Measurements from ENCODE around the gene HEMGN.
A peak's percentile ranks its signal among the peaks of the same experiment; 100 is the strongest.
"Not testable (repeated sequence)": the region's sequence is repeated elsewhere in the genome, so short reads cannot be mapped to it uniquely, and the experiment has no call there.

Gene HEMGN, protein sequence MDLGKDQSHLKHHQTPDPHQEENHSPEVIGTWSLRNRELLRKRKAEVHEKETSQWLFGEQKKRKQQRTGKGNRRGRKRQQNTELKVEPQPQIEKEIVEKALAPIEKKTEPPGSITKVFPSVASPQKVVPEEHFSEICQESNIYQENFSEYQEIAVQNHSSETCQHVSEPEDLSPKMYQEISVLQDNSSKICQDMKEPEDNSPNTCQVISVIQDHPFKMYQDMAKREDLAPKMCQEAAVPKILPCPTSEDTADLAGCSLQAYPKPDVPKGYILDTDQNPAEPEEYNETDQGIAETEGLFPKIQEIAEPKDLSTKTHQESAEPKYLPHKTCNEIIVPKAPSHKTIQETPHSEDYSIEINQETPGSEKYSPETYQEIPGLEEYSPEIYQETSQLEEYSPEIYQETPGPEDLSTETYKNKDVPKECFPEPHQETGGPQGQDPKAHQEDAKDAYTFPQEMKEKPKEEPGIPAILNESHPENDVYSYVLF

DNA sequence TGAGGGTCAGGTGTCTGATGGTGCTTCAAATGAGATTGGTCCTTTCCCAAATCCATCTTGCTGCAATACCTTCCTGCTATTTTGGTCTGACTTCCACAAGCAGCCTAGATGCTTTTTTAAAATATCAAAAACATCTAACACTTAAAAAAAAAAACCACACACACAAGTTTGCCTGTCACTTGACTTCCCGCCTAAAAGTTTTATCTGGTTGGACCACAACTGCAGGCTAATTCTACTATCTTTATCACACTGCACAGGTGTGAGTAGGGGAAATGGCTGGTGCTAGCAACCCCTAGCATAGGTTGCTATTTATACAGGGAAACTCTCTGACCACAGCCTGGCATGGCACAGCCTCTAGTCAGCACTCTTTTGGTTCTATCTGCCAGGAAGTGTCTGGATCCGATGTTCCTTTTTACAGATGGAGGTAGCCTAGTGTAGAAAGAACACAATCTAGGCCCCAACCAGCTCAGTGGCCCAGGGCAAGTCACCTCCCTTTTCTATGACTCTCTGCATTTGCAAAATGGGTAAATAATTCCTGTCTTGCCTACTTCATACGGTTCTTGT, at the start of gene HEMGN:
Gene HEMGN (minus strand): TSS at position 92 of the 564 bp plus-strand sequence. CDS start 36 bp downstream, at position 56.
- no peak for DNase-seq

DNA sequence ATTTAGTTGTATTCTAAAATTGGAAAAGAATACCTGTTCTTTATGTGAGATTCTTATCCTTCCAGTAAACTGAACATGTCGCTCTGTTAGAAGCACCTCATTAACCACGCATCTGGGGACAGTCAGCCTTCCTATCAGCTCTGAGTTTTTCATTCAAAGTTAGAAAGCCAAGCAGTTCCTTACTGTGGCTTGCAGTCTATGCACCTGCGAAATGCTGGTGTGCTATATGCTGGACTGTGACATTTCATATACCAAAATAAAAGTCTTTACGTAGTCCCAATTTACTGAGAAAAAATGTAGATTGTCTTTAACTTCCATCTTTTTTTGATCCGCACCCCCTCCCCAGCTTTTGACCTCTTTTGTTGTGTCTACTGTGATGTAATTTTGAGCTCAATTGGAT, 49.5 kb upstream of the HEMGN start:
- no peak for DNase-seq

DNA sequence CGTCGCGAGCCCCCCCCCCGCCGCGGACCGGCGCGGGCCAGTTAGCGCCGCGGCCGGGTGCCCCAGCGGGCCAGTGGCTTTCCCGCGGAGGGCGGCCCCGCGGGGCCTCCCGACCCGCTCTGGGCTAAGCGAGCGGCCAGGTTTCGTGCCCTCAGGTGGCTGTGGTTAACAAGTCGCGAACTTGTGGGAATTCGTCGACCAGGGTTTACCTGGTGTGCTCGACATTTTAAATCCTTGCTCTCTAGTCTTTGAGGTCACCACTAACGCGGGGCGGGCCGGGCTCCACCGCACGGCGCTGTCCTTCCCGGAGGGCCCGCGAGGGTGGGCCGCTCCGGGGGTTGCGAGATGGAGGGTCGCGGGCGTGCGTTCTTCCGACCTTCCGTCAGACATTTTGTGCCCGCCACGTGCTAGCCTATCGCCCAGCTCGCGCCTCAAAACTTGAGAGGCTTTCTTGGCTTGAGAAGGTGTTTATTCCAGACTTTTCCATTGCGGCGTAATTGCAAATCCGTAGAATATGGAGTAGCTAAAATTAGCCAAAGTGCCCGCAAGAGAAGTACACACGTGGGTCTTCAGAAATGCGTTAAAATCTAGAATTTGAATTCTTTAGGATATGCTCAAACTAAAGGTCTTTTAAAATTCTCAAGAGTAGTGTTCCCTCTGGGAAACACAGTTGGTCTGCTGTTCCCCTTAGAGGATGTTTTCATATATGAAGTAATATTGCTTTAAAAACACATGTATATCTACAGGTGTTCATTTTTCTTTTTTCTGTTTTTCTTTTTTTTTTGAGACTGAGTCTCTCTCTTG, 47.3 kb upstream of the HEMGN start:
- peak; percentile 63 for DNase-seq

DNA sequence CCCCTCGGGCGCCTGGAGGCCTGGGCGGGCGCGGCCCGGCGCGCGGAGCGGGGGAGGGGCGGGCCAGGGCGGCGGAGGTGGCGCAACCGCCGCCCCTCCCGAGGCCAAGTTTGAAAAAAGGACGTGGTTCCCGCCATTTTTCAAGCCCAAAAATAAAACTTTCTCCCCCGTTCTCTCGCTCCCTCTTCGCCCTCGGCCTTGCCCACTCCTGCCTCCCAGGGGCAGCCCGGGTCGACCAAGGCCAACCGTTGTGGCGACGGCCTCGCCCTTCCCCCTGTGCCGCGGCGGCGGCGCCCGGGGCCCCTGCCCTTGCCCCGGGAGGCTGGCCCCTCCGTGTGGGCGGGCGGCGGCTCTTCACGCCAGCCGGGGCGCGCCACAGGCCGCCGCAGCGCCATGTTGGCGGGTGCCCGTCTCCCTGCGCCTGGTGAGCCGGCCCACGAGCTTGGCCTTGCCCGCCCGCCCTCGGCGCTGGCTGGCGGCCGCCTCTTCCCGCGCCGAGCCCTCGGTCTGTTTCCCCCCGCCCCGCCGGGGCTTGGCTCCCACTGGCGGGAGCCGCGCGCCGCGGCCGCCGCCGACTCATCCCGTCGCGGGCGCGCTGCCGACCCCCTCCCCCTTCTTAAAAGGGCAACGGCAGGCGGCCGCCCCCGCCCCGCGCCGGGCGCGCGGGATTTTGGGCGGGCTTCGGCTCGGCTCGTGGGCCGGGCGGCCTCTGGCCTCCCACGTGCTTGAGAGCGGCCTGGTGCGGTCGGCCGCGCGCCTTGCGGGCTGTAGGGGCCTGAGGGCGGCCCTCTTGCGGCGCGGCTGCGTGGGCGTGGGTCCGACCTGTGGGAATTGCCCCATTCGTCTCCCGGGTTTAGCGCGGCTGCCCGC, 46.5 kb upstream of the HEMGN start:
- DNase-seq = peak; percentile 77

DNA sequence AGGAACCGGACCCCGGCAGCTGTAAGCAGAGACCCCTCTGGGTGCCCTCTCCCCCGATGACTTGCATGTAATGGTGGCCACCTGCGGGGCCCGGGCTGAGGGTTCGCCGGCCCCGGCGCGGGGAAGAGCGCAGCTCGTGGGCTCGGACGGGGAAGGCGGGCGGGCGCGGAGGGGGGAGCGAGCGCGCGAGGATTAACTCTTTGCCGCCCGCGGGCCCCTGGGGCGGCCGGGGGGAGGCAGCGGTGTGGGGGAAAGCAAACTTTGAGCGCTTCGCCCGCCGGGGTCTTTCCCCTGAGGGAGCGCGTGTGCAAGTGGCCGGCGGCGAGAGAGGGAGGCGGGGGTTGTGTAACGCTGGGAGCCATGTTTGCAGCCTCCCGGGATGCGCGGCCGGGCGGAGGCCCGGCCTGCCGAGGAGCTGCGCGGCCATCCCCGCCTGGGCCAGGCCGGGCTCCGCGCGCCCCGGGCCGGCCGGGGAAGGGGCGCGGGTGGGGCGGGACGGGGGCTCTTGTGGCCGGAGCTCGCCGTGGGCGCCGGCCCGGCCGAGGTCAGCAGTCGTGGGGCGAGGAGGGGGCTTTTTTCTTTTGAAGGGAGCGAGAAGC, 45.7 kb upstream of the HEMGN start:
- DNase-seq = peak; percentile 65

DNA sequence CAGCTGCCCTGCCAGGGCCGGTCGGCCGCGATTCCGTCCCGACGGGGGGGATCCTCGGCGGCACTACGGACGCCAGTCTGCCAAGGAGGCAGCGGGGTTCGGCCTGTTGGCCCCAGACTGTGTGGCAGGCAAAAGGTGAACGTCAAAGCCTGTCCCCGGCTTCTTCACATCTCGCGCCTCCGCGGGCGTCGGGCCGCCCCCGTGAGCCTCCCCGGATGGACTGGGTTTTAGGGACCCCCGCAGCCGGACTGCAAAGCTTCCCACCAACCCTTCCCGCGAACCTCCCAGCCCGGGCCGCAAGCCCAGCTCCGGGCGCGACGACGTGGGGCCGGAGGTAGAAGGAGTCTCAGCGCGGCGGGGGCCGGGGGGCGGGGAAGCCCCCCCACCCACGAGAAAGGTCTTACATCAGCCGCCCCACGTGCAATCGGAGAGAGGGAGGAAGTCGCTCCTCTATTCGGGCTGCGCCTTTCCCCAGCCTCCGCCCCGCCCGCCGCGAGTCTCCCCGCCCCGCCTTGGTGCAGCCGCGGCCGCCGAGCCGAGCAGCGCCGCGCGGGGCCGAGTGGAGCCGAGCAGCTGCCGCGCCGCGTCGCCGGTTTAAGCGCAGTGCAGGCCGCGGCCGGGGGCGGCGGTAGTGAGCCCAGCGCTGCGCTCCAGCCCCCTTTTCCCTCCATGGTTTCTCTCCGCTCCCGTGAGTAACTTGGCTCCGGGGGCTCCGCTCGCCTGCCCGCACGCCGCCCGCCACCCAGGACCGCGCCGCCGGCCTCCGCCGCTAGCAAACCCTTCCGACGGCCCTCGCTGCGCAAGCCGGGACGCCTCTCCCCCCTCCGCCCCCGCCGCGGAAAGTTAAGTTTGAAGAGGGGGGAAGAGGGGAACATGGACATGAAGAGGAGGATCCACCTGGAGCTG, 45.0 kb upstream of the HEMGN start, which contains the start of gene ANP32B:
Gene ANP32B (plus strand): TSS at position 659 of the 906 bp plus-strand sequence. CDS start 215 bp downstream, at position 874.
- DNase-seq = peak; percentile 97

DNA sequence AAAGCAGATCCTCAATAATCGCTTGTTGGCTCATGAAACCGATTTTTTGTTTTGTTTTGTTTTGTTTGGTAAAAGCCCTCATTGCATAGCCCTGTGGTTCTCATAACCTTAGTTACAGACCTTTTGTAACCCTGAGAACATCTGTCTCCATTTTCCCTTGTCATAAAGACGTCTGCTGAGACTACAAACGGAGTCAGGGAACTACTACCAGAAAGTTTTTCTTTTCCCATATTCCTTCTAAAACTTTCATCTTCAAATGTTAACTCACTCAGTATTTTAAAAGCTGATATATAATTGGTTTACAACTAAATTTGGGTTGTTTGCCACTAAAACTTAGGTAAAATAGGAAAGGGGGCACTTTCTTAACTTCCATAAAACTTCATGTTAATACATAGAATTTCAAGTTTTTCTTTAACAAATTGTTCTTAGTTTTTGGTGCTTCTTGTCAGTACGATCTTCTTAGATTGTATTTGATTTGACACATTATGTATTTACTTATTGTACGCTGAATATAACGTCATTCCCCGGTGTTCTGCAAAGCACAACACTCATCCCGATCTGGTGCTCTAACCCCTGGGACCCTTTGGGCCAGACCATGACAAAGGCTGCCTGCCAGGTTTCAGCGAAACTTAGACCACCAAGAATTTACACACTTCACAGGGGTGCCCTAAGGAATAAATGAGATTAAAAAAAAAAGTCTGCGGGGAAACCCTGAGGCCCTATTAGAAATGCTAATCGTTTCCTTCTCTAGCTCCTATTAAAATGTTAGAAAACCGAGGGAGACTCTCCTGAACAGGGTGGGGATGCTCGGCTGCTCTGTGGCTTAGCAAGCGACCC, 44.1 kb upstream of the HEMGN start:
- DNase-seq = no peak

DNA sequence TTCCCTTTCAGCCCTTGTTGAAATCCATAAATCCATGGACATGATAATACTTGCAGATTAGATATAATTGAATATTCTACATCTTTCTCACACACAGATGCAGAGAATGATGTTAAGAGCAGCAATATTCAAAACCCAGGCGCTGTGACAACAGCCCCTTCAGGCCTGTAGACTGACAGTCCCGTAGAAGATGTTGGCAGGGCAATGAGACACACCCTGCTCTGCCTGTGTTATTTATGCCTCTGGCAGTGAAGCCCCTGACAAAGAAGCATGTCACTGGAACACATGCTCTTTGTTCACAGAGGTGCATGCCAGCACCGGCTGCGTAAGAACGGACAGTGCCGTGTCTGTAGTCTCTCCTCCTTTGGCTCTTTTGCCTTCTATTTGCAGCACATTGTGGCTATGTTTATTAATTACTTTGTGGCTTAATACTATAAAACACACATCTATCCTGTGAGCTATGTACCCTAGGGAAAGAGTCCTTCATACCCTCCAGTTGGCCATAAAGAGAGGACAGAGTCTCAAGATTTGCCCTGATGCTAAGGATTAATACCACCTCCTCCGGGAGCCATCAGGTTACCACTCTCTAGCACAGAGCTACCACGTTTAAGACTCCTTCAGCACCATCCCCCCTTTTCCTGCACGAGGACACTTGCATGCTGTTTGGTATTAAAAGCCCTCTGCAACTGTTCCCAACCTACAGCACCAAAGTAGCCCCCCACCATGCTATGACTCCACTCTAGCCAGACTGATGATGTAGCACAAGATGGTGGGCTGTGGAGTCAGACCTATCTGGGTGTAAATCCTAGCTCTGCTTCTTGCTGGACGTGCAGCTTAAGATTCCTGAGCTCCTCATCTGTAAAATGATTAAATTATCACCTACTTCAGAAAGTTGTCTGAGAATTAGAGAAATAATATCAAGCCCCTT, 43.2 kb upstream of the HEMGN start:
- DNase-seq = peak; percentile 82

DNA sequence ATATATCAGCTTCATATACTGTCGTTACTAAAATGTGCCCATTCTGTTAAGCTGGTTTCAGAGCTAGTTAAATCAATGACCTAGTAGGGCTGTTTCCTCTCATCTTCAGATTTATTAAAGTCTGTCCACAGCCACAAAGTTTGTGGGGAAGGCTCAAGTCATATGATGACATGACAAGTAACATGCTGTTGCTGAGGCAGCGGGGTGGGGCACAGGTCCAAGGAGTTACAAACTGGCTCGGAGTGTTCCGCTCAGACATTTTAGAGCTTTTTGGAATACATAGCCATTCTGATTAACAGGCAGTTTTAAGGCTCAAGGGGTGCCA, 42.5 kb upstream of the HEMGN start:
- DNase-seq = no peak

DNA sequence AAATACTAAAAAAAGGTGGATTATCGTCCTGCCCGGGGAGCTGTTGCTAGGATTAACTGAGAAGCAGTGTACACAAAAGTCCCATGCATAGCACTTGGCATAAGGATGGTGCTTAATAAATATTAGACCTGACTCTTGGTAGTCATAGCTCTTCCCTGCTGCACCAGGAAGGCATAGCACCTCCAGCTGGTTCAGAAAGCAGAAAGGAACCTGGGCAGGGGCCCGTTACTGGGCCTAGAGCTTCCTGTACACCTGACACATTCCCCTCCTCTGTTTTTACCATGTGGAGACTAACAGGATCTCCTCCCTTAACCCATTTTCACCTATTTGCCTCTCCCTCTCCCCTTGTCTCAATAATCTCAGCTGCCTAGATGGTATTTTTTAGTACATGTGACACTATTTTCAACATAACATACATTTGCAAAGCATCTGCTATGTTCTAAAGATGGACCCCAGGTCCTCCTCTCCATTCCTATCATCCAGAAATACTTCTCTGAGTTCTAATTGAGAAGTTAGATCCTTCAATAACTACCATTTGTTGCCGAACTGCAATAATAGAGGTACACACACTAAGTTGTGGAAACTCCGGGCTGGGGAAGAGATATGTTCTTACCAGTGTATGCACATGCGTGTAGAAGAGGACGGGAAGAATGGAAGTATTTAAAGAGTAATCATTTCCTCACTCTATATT, 42.0 kb upstream of the HEMGN start:
- no peak for DNase-seq

DNA sequence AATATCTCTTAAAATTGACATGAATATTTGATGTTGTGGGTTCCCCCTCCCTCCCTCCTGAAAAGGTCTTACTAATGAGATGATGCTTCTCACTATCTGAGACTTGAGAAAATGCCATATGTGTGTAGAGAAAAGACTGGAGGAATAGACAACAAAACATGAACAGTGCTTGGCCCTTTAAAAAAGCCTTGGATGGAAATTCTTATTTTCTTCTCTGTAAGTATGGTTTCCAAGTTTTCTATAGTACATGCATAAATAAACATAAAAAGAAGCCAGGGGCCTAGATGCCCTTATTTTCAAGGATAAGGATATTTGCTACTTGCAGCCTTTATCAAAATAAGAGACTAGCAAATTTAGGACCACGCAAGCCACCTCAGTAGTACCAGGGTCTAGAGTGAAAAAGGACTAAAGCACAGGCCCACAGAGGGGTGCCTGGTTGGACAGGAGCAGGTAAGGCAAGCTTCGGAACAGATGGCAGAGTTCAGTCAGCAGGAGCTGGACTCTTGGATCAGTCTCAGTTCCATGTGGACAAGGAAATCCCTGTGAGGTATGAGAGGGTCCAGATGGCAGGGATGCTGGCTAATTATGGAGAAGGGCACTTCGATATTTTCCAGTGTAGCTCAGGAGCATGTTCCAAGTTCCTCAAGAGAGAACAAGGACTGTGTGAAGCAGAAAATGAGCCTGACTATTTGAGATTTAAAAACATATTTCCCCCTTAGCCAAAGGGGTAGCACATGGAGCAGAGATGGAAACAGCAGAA, 40.6 kb upstream of the HEMGN start:
- DNase-seq = no peak

DNA sequence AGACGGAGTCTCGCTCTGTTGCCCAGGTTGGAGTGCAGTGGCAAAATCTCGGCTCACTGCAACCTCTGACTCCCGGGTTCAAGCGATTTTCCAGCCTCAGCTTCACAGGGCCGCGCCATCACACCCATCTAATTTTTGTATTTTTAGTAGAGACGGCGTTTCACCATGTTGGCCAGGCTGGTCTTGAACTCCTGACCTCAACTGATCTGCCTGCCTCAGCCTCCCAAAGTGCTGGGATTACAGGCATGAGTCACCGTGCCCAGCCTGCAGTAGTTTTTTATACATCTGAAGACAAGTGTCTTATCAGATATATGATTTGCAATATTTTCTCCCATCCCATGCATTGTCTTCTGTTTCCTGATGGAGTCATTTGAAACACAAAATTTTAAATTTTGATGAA, 38.7 kb upstream of the HEMGN start:
- DNase-seq = not testable (repeated sequence)

DNA sequence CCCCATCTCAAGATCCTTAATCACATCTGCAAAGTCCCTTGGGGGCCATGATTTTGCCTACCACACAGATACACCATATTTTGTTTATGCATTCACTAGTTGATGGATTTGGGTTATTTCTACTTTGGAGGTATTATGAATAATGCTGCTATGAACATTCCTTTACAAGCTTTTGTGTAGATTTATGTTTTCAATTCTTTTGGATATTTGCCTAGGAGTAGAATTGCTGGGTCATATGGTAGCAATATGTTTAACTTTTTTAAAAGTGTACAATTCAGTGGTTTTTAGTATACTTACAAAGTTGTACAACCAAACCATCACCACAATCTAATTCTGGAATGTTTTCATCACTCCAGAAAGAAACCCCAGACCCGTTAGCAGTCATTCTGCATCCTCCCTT, 37.4 kb upstream of the HEMGN start:
- DNase-seq = no peak

DNA sequence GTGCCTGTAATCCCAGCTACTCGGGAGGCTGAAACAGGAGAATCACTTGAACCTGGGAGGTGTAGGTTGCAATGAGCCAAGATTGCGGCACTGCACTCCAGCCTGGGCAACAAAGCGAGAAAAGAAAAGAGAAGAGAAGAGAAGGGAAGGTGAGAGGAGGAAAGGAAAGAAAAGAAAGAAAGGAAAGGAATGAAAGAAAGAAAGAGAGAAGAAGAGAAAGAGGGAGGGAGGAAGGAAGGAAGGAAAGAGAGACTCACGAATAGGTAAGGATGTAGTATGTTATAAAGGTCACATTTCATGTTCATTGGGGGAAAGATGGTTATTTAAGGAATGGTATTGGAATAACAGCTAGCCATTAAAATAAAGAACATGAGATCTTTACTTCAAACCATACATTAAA, 34.8 kb upstream of the HEMGN start:
- no peak for DNase-seq

DNA sequence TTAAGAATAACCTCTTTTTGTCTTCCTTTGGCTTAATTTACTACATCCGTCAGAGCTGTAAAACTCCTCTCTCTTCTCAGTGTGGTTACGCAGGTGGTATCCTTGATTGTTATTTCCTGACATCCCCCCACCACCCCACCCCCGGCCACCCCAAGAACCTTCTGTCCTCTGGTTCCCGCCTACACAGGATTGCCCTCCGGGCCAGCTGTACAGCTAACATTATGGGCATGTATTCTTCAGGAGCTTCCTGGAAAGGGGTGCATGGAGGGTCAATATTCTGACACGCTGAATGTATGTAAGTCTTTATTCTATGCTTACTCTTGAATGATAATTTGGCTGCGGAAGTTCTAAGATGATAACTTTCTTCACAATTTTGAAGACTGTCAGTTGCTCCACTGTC, 32.2 kb upstream of the HEMGN start:
- DNase-seq = no peak

DNA sequence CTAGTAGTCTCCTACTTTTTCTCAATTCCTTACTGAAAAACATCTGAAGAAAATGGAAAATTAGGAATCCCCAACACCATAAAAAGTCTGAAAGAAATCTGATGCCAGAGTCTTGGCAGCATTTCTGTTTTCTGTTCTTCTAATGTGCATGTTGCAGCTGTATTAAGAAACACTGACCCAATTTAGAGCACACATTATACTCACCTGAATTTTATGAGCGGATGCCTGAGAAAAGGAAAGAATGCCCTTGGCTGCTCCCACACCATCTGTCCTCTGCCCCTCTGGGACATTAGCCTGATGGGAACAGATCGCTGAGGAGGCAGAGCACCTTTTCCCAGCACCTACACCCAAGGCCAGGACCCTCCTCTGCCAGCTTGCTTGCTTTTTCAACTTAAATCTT, 31.0 kb upstream of the HEMGN start:
- no peak for DNase-seq

DNA sequence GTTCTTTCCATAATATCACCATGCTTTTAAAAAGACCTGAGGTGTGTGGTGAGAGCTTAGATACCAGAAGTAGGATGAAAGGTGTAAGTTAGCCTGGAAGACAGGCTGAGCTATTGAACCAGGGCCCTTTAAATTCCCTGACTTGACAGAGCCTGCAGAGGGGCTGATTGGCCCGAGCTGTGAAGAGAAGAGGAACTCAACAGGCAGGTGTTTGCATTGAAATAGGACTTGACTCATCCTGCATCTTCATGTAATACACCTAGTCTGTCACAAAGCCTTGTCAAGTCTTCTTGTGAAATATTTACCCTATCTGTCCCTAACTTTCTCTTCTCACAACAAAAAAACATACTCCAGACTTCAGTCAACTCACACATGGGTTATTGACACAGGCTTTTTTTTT, 28.5 kb upstream of the HEMGN start:
- no peak for DNase-seq

DNA sequence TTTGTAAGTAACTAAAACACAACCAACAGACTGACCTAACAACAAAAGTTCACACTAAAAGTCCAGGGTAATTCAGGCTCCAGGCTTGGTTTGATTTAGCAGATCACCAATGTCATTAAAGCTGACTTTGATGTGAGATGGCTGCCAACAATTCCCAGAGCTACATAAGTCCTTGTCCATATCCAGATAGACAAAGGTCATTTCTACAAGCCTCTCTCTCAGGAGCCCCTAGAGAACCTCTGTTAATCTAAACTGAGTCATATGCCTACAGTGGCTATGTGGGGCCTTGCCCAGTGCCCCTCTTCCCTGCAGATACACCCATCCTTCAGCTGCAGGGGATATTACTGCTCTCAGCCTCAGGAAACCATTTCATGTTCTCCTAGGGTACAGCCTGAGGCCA, 26.9 kb upstream of the HEMGN start:
- DNase-seq = no peak
